Mammary epithelial cell (primary cell): Measurements from ENCODE around the gene CFAP206.

Experiments
- EZH2 ChIP-seq: IDR thresholded peaks from 2 replicates; pipeline ENCODE4 v1.6.1; 2012; ENCODE audit warnings: low read length, inconsistent platforms, borderline replicate concordance
- TF ChIP-seq, protein P1 (sequence below), 2 donors: IDR thresholded peaks in 1 of 2; conservative IDR thresholded peaks in 1 of 2; 2 replicates each; pipeline ENCODE4 v1.5.1; 2011 to 2012; ENCODE audit warnings: inconsistent platforms in 2 of 2, low read length in 2 of 2, mild to moderate bottlenecking in 2 of 2, control low read depth in 1 of 2, low read depth in 1 of 2; ENCODE audit not compliant: insufficient read depth in 1 of 2; ENCODE audit errors: extremely low read depth in 1 of 2

DNA sequence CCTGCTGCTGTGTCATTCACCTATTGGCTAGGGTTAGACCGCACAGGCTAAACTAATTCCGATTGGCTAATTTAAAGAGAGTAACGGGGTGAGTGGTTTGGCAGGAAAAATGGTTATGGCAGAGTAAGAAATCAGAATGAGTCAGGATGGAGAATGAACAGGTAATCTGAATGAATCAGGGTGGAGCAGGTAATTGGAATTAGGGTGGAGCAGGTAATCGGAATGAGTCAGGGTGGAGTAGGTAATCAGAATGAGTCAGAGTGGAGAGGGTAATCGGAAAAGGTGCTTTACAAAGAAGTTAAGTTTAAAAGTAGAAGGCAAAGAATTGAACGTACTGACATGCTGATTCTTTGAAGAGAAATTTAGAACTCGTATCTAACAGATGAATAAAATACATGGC lies 76.7 kb downstream of the CFAP206 start:
- TF ChIP-seq, protein P1, sequence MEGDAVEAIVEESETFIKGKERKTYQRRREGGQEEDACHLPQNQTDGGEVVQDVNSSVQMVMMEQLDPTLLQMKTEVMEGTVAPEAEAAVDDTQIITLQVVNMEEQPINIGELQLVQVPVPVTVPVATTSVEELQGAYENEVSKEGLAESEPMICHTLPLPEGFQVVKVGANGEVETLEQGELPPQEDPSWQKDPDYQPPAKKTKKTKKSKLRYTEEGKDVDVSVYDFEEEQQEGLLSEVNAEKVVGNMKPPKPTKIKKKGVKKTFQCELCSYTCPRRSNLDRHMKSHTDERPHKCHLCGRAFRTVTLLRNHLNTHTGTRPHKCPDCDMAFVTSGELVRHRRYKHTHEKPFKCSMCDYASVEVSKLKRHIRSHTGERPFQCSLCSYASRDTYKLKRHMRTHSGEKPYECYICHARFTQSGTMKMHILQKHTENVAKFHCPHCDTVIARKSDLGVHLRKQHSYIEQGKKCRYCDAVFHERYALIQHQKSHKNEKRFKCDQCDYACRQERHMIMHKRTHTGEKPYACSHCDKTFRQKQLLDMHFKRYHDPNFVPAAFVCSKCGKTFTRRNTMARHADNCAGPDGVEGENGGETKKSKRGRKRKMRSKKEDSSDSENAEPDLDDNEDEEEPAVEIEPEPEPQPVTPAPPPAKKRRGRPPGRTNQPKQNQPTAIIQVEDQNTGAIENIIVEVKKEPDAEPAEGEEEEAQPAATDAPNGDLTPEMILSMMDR (conservative IDR thresholded peaks at IDR 0.05 in 1 of 2, IDR thresholded peaks at IDR 0.05 in 1 of 2; ENCODE audit: extremely low read depth in 1 of 2, insufficient read depth in 1 of 2, low read depth in 1 of 2, low read length in 2 of 2) = no peak
- TF ChIP-seq EZH2 = no peak
